ES-I3 (cell line): ENCODE measurements around the gene SSUH2.
"Not testable (repeated sequence)": the region's sequence is repeated elsewhere in the genome, so short reads cannot be mapped to it uniquely, and the experiment has no call there.

Source experiments
- H3K36me3 ChIP-seq: 2 replicates; pipeline ENCODE4 v1.6.1; 2013; ENCODE audit warnings: mild to moderate bottlenecking, low read length, control low read depth, moderate library complexity; ENCODE audit not compliant: insufficient read depth
- H3K4me1 ChIP-seq: 2 replicates; pipeline ENCODE4 v1.6.1; 2013; ENCODE audit warnings: mild to moderate bottlenecking, control low read depth, low read length; ENCODE audit not compliant: insufficient read depth
- H3K9ac ChIP-seq: 2 replicates; pipeline ENCODE4 v1.6.1; 2013; ENCODE audit warnings: low read depth, mild to moderate bottlenecking, low read length, moderate library complexity
- H3K9me3 ChIP-seq: 2 replicates; pipeline ENCODE4 v1.6.1; 2013; ENCODE audit warnings: mild to moderate bottlenecking, low read length, moderate library complexity; ENCODE audit not compliant: control insufficient read depth, insufficient read depth

SSUH2 gene

GRCh38 chr3:8599146-8599545 is 45.5 kb downstream of the SSUH2 start:
- Histone ChIP-seq H3K4me1 (no peaks in the 10 kb centered on the region), H3K9ac (no peak overlapping the region), H3K36me3 (no peaks in the 10 kb centered on the region), H3K9me3 (no peaks in the 10 kb centered on the region)

GRCh38 chr3:8597219-8597853 is 47.3 kb downstream of the SSUH2 start:
- Histone ChIP-seq H3K9ac (no peak overlapping the region), H3K4me1 (no peaks in the 10 kb centered on the region), H3K36me3 (no peaks in the 10 kb centered on the region), H3K9me3 (no peaks in the 10 kb centered on the region)

GRCh38 chr3:8596321-8597218 is 48.0 kb downstream of the SSUH2 start:
- H3K9ac ChIP-seq = no peak overlapping the region
- H3K9me3 ChIP-seq = no peaks in the 10 kb centered on the region
- H3K4me1 ChIP-seq = no peaks in the 10 kb centered on the region
- no peaks in the 10 kb centered on the region for H3K36me3 ChIP-seq

GRCh38 chr3:8595695-8596115 is 48.9 kb downstream of the SSUH2 start:
- H3K4me1 ChIP-seq = no peaks in the 10 kb centered on the region
- no peaks in the 10 kb centered on the region for H3K36me3 ChIP-seq
- no peak overlapping the region for H3K9ac ChIP-seq
- H3K9me3 ChIP-seq = no peaks in the 10 kb centered on the region

GRCh38 chr3:8595252-8595651 is 49.3 kb downstream of the SSUH2 start:
- H3K9ac ChIP-seq = no peak overlapping the region
- no peaks in the 10 kb centered on the region for H3K36me3 ChIP-seq
- H3K4me1 ChIP-seq = no peaks in the 10 kb centered on the region
- no peaks in the 10 kb centered on the region for H3K9me3 ChIP-seq

- Histone ChIP-seq H3K4me1 (no peaks in the 10 kb centered on the region), H3K9me3 (no peaks in the 10 kb centered on the region), H3K36me3 (no peaks in the 10 kb centered on the region), H3K9ac (no peak overlapping the region)
These were observed 51.4 kb downstream of the SSUH2 start for GRCh38 chr3:8593021-8593827.

GRCh38 chr3:8589880-8590556 is 54.6 kb downstream of the SSUH2 start:
- Histone ChIP-seq H3K9ac (no peak overlapping the region), H3K9me3 (no peaks in the 10 kb centered on the region), H3K36me3 (no peaks in the 10 kb centered on the region), H3K4me1 (no peaks in the 10 kb centered on the region)

- Histone ChIP-seq H3K9ac (no peak overlapping the region), H3K4me1 (0 out of 2 replicates have a peak, but pooled peaks cover 6% of the 10 kb centered on the region), H3K9me3 (no peaks in the 10 kb centered on the region; the same call in 1 of the 2 replicates), H3K36me3 (no peaks in the 10 kb centered on the region)
These were observed 59.9 kb downstream of the SSUH2 start for GRCh38 chr3:8584661-8585060.

- no peaks in the 10 kb centered on the region for H3K36me3 ChIP-seq
- no peak overlapping the region for H3K9ac ChIP-seq
- H3K9me3 ChIP-seq = no peaks in the 10 kb centered on the region; the same call in 1 of the 2 replicates
- H3K4me1 ChIP-seq = peaks cover 18% of the 10 kb centered on the region
These were observed 62.7 kb downstream of the SSUH2 start for GRCh38 chr3:8581806-8582445.

- no peak overlapping the region for H3K9ac ChIP-seq
- peaks cover 18% of the 10 kb centered on the region for H3K4me1 ChIP-seq
These were observed 63.2 kb downstream of the SSUH2 start for GRCh38 chr3:8581373-8581772.

GRCh38 chr3:8580434-8580833 is 64.2 kb downstream of the SSUH2 start:
- H3K36me3 ChIP-seq, H3K9me3 ChIP-seq: not testable (repeated sequence)

More at GRCh38 chr3:8581373-8581772, 63.2 kb downstream of the SSUH2 start:
- Histone ChIP-seq H3K36me3 (no peaks in the 10 kb centered on the region), H3K9me3 (no peaks in the 10 kb centered on the region; the same call in 1 of the 2 replicates)

GRCh38 chr3:8579943-8580342 is 64.7 kb downstream of the SSUH2 start:
- no peaks in the 10 kb centered on the region for H3K36me3 ChIP-seq
- no peaks in the 10 kb centered on the region; the same call in 1 of the 2 replicates for H3K9me3 ChIP-seq
- H3K9ac ChIP-seq = no peak overlapping the region
- H3K4me1 ChIP-seq = peaks cover 17% of the 10 kb centered on the region

More at GRCh38 chr3:8580434-8580833, 64.2 kb downstream of the SSUH2 start:
- H3K9ac ChIP-seq = not testable (repeated sequence)
- peaks cover 18% of the 10 kb centered on the region for H3K4me1 ChIP-seq

GRCh38 chr3:8579096-8579495 is 65.5 kb downstream of the SSUH2 start:
- Histone ChIP-seq H3K9ac (no peak overlapping the region), H3K4me1 (peaks cover 11% of the 10 kb centered on the region), H3K9me3 (no peaks in the 10 kb centered on the region; the same call in 1 of the 2 replicates), H3K36me3 (no peaks in the 10 kb centered on the region)
